SU-DHL-6 (cell line): ENCODE measurements around the gene CCND2.

ENCODE experiments used
- H2AFZ ChIP-seq: fragments of 200-600 bp; sonication (generic); 2 replicates; pipeline ENCODE4 v1.6.1; 2014; ENCODE audit warnings: low read depth, mild to moderate bottlenecking, moderate library complexity, mixed read lengths, antibody characterized with exemption, low read length; ENCODE audit not compliant: severe bottlenecking
- H3F3A ChIP-seq: fragments of 200-600 bp; shearing (Covaris generic); 2 replicates; pipeline ENCODE4 v1.6.0; 2016; ENCODE audit warnings: antibody characterized with exemption, mild to moderate bottlenecking; ENCODE audit not compliant: insufficient read depth
- H3K27ac ChIP-seq: fragments of 200-600 bp; sonication (generic); 2 replicates; pipeline ENCODE4 v1.5.1; 2016; ENCODE audit warnings: low read depth, mild to moderate bottlenecking, low read length, moderate library complexity, mixed read lengths
- H3K27me3 ChIP-seq: fragments of 200-600 bp; sonication (generic), shearing (Covaris generic); 2 replicates; pipeline ENCODE4 v1.6.0; 2014; ENCODE audit warnings: mild to moderate bottlenecking, low read length
- H3K36me3 ChIP-seq: fragments of 200-600 bp; sonication (generic); 2 replicates; pipeline ENCODE4 v1.6.1; 2014; ENCODE audit warnings: mild to moderate bottlenecking, low read length, mixed read lengths
- H3K4me2 ChIP-seq: fragments of 300-600, 200-600 bp; shearing (Covaris generic), sonication (generic); 2 replicates; pipeline ENCODE4 v1.6.0; 2014; ENCODE audit warnings: low read length, low read depth, mild to moderate bottlenecking; ENCODE audit not compliant: poor library complexity, severe bottlenecking
- H3K4me3 ChIP-seq: fragments of 200-600 bp; sonication (generic); 2 replicates; pipeline ENCODE4 v1.5.1; 2014; ENCODE audit warnings: antibody characterized with exemption, low read length, mild to moderate bottlenecking, mixed read lengths; ENCODE audit not compliant: insufficient read depth, poor library complexity, severe bottlenecking
- H3K79me2 ChIP-seq: fragments of 200-600 bp; sonication (generic); 2 replicates; pipeline ENCODE4 v1.6.1; 2014; ENCODE audit warnings: mild to moderate bottlenecking, low read length, moderate library complexity; ENCODE audit not compliant: insufficient read depth
- H3K9ac ChIP-seq: fragments of 200-600 bp; sonication (generic); 2 replicates; pipeline ENCODE4 v1.7.0; 2014; ENCODE audit warnings: mild to moderate bottlenecking, low read length
- H3K9me2 ChIP-seq: fragments of 200-600 bp; sonication (generic); replicated peaks from 2 replicates; pipeline ENCODE4 v1.6.1; 2014; ENCODE audit warnings: low read length; ENCODE audit not compliant: insufficient read depth
- H3K9me3 ChIP-seq: fragments of 200-600 bp; sonication (generic); 2 replicates; pipeline ENCODE4 v1.6.1; 2014; ENCODE audit warnings: low read length, mixed read lengths; ENCODE audit not compliant: insufficient read depth
- H4K20me1 ChIP-seq: fragments of 200-600 bp; sonication (generic); 2 replicates; pipeline ENCODE4 v1.6.1; 2014; ENCODE audit warnings: low read depth, mild to moderate bottlenecking, antibody characterized with exemption, low read length, moderate library complexity, mixed read lengths
- CTCF ChIP-seq: fragments of 200-600 bp; sonication (generic); IDR thresholded peaks from one replicate; pipeline ENCODE4 v1.5.1; 2017; ENCODE audit warnings: antibody characterized with exemption, mild to moderate bottlenecking, low read length, moderate library complexity; ENCODE audit not compliant: insufficient read depth, poor library complexity, severe bottlenecking
- EZH2phosphoT487 ChIP-seq: fragments of 200-600 bp; sonication (generic), shearing (Covaris generic); conservative IDR thresholded peaks from 2 replicates; pipeline ENCODE4 v1.6.1; 2018; ENCODE audit warnings: mild to moderate bottlenecking, antibody characterized with exemption, low read length, moderate library complexity, mixed read lengths

The CCND2 gene

GRCh38 chr12:4227046-4227445, 46.5 kb upstream of the CCND2 start:
- Histone ChIP-seq H3K36me3 (no peaks in the 10 kb centered on the region), H3K9me2 (no peaks in the 10 kb centered on the region), H3F3A (no peaks in the 10 kb centered on the region), H3K79me2 (no peaks in the 10 kb centered on the region), H2AFZ (no peak overlapping the region), H3K4me2 (no peak overlapping the region), H3K27me3 (no peaks in the 10 kb centered on the region), H3K9me3 (no peaks in the 10 kb centered on the region; the same call in 1 of the 2 replicates), H3K9ac (no peak overlapping the region), H4K20me1 (no peaks in the 10 kb centered on the region), H3K27ac (no peak overlapping the region), H3K4me3 (no peak overlapping the region)
- TF ChIP-seq EZH2phosphoT487, result no peak
- TF ChIP-seq CTCF, result no peak

GRCh38 chr12:4228122-4228580, 45.4 kb upstream of the CCND2 start:
- Histone ChIP-seq H4K20me1 (no peaks in the 10 kb centered on the region), H3K9me2 (no peaks in the 10 kb centered on the region), H3K36me3 (no peaks in the 10 kb centered on the region), H3K9me3 (no peaks in the 10 kb centered on the region), H3K27ac (no peak overlapping the region), H3K4me3 (no peak overlapping the region), H2AFZ (no peak overlapping the region), H3K9ac (no peak overlapping the region), H3K79me2 (no peaks in the 10 kb centered on the region), H3K27me3 (no peaks in the 10 kb centered on the region), H3K4me2 (no peak overlapping the region), H3F3A (no peaks in the 10 kb centered on the region)
- no peak for TF ChIP-seq CTCF
- no peak for TF ChIP-seq EZH2phosphoT487

- Histone ChIP-seq H3K27ac (no peak overlapping the region), H3K4me2 (no peak overlapping the region), H4K20me1 (no peaks in the 10 kb centered on the region), H3K9me3 (no peaks in the 10 kb centered on the region), H3K27me3 (no peaks in the 10 kb centered on the region), H3K79me2 (no peaks in the 10 kb centered on the region), H3K4me3 (no peak overlapping the region), H3K9me2 (no peaks in the 10 kb centered on the region), H3K36me3 (no peaks in the 10 kb centered on the region), H2AFZ (no peak overlapping the region), H3K9ac (no peak overlapping the region), H3F3A (no peaks in the 10 kb centered on the region)
- TF ChIP-seq EZH2phosphoT487 (no peak), CTCF (no peak)
These were observed 43.0 kb upstream of the CCND2 start for GRCh38 chr12:4230526-4230925.
